ENCODE data around the gene TBC1D13. TPM values are rescaled to one million over a fixed set of nuclear protein-coding genes. Genes with fewer than 3 reads are reported as not detected.
A peak's percentile ranks its signal among the peaks of the same experiment; 100 is the strongest.

Gene TBC1D13
- total and polyA plus RNA-seq, 2 of the 4 experiments (the other 2 are of a cell fraction) = 9.1 to 26.4 TPM

GRCh38 chr9:128829477-128830251, 42.6 kb downstream of the TBC1D13 start, which contains the start of gene SPOUT1:
Gene SPOUT1 (minus strand): TSS chr9:128829794. CDS start chr9:128829780, 14 bp downstream.
- Histone ChIP-seq H4K8ac (ENCODE audit: low read depth in 2 of 2, low read length in 2 of 2) (peak within 1 kb of the TSS; percentile 25 to 83; a peak in 3 of 4 replicates), H3K4me1 (ENCODE audit: control insufficient read depth, insufficient read depth, low read length) (peaks cover 5% of the 10 kb centered on the region; the same call in 1 of the 2 replicates), H3K4me3 (ENCODE audit: insufficient read depth, low read depth, low read length) (peak within 1 kb of the TSS; percentile 80), H3K14ac (replicated peaks; ENCODE audit: low read depth, low read length) (peak within 1 kb of the TSS; percentile 79), H3K9me1 (ENCODE audit: insufficient read depth, low read length) (peaks cover 6% of the 10 kb centered on the region; the same call in 1 of the 2 replicates), H3K27ac (ENCODE audit: insufficient read depth, low read length) (peak within 1 kb of the TSS; percentile 73), H2BK20ac (ENCODE audit: low read depth, low read length) (no peak within 1 kb of the TSS), H3K4me2 (ENCODE audit: low read depth, low read length) (peak within 1 kb of the TSS; percentile 96), H4K20me1 (ENCODE audit: insufficient read depth, low read length) (0 out of 2 replicates have a peak, but pooled peaks cover 3% of the 10 kb centered on the region), H2AK5ac (ENCODE audit: low read depth, low read length) (peak within 1 kb of the TSS; percentile 53; the same call in 1 of the 2 replicates), H2BK15ac (ENCODE audit: low read depth, low read length) (no peak within 1 kb of the TSS), H2BK5ac (ENCODE audit: low read depth, low read length, poor library complexity, severe bottlenecking) (peak within 1 kb of the TSS; percentile 44), H3K9me3 (ENCODE audit: control insufficient read depth, insufficient read depth, low read length) (no peaks in the 10 kb centered on the region), H3K18ac (ENCODE audit: low read depth, low read length) (no peak within 1 kb of the TSS), H3K36me3 (ENCODE audit: control insufficient read depth, insufficient read depth, low read length) (peaks cover 21% of the 10 kb centered on the region), H4K5ac (ENCODE audit: low read depth, low read length) (no peak within 1 kb of the TSS), H3K27me3 (ENCODE audit: control insufficient read depth, insufficient read depth, low read length) (no peaks in the 10 kb centered on the region), H2BK120ac (ENCODE audit: low read depth, low read length) (no peak within 1 kb of the TSS), H3K4ac (ENCODE audit: low read depth, low read length) (peak within 1 kb of the TSS; percentile 45), H4K91ac (ENCODE audit: insufficient read depth, low read depth, low read length) (no peak within 1 kb of the TSS), H3K79me1 (ENCODE audit: low read depth in 1 of 2, low read length in 2 of 2) (peaks cover 23% of the 10 kb centered on the region in 2 experiments), H2AK9ac (replicated peaks; ENCODE audit: low read depth, low read length, poor library complexity) (peak within 1 kb of the TSS; percentile 95), H3K9ac (ENCODE audit: low read depth, low read length) (peak within 1 kb of the TSS; percentile 49), H3K56ac (ENCODE audit: extremely low read depth, insufficient read depth, low read length) (peak within 1 kb of the TSS; percentile 66), H3K23ac (ENCODE audit: low read depth, low read length) (peak within 1 kb of the TSS; percentile 78), H2AFZ (replicated peaks; ENCODE audit: low read length, poor library complexity) (peak within 1 kb of the TSS; percentile 98)
- TF ChIP-seq BHLHE40 (IDR thresholded peaks at IDR 0.05; ENCODE audit: low read depth, low read length) = peak; percentile 20; the same call in 1 of the 2 replicates
- peak; percentile 39; the same call in 1 of the 2 replicates for TF ChIP-seq USF2 (IDR thresholded peaks at IDR 0.05; ENCODE audit: low read depth, low read length)
- TF ChIP-seq POLR2A (IDR thresholded peaks at IDR 0.05; ENCODE audit: low read depth, low read length) = peak; percentile 37; the same call in 1 of the 2 replicates
- peak; percentile 51; the same call in 1 of the 2 replicates for TF ChIP-seq MAZ (IDR thresholded peaks at IDR 0.05; ENCODE audit: borderline replicate concordance, low read depth, low read length)
- no peak for TF ChIP-seq FOS (IDR thresholded peaks at IDR 0.05; ENCODE audit: low read depth, low read length)
- TF ChIP-seq MXI1 (IDR thresholded peaks at IDR 0.05; ENCODE audit: borderline replicate concordance, low read depth, low read length) = peak; percentile 95
- peak; percentile 86 for DNase-seq
- in situ Hi-C loops (cut with MboI; ENCODE audit: low sequenced_read_pairs) (no loop called here), dilution Hi-C loops (cut with HindIII; ENCODE audit: low sequenced_read_pairs, unreplicated experiment) (no loop called here), intact Hi-C loops (cut with micrococcal nuclease) (no loop called here)
- peak; percentile 100 for ATAC-seq (ENCODE audit: low read depth)
- BruUV-seq (replicated peaks) = no TSS peak
- CTCF ChIA-PET = interaction anchor here (1.5 kb wide), 1 partner anchor 11 kb away, joined by 6 read pairs; the partner anchor contains the start of gene ENDOG
- POLR2A ChIA-PET (ENCODE audit: unreplicated experiment) = interaction anchor here (0.5 to 0.6 kb wide), 2 partner anchors 22 to 749 kb away, joined by 4 read pairs; no protein-coding TSS in a partner anchor
- WGBS, 2 experiments (ENCODE audit: extremely low coverage in 2 of 2, insufficient read length in 1 of 2) = 2% methylated on average over 21 of the region's 56 CpGs; no CpG with 5 or more reads in 1 of the 2 experiments

Data from IMR-90 (cell line).